Muscle layer of duodenum (tissue), 2 donors: ENCODE measurements around the gene SPHK2.
A peak's percentile ranks its signal among the peaks of the same experiment; 100 is the strongest.

Experiments
- H3K27ac ChIP-seq: one replicate; pipeline ENCODE4 v1.7.0; 2013; ENCODE audit warnings: mild to moderate bottlenecking, low read length
- H3K27me3 ChIP-seq: one replicate; pipeline ENCODE4 v1.7.0; 2013; ENCODE audit warnings: low read depth, mild to moderate bottlenecking, control low read depth, low read length
- H3K36me3 ChIP-seq, 2 donors: one replicate each; pipeline ENCODE4 v1.7.0; 2013; ENCODE audit warnings: low read length in 2 of 2, control low read depth in 1 of 2, mild to moderate bottlenecking in 1 of 2; ENCODE audit not compliant: insufficient read depth in 2 of 2, control insufficient read depth in 1 of 2
- H3K4me1 ChIP-seq, 2 donors: one replicate each; pipeline ENCODE4 v1.7.0; 2013; ENCODE audit warnings: low read length in 2 of 2, mild to moderate bottlenecking in 2 of 2, control low read depth in 1 of 2, moderate library complexity in 1 of 2; ENCODE audit not compliant: insufficient read depth in 2 of 2, control insufficient read depth in 1 of 2
- H3K4me3 ChIP-seq, 2 donors: one replicate each; pipeline ENCODE4 v1.7.0; 2013; ENCODE audit warnings: low read length in 2 of 2, low read depth in 1 of 2, mild to moderate bottlenecking in 1 of 2
- H3K9me3 ChIP-seq, 2 donors: one replicate each; pipeline ENCODE4 v1.7.0; 2013; ENCODE audit warnings: low read length in 2 of 2, control low read depth in 1 of 2, mild to moderate bottlenecking in 1 of 2; ENCODE audit not compliant: control insufficient read depth in 1 of 2
- donor health status: healthy.

SPHK2 gene

DNA sequence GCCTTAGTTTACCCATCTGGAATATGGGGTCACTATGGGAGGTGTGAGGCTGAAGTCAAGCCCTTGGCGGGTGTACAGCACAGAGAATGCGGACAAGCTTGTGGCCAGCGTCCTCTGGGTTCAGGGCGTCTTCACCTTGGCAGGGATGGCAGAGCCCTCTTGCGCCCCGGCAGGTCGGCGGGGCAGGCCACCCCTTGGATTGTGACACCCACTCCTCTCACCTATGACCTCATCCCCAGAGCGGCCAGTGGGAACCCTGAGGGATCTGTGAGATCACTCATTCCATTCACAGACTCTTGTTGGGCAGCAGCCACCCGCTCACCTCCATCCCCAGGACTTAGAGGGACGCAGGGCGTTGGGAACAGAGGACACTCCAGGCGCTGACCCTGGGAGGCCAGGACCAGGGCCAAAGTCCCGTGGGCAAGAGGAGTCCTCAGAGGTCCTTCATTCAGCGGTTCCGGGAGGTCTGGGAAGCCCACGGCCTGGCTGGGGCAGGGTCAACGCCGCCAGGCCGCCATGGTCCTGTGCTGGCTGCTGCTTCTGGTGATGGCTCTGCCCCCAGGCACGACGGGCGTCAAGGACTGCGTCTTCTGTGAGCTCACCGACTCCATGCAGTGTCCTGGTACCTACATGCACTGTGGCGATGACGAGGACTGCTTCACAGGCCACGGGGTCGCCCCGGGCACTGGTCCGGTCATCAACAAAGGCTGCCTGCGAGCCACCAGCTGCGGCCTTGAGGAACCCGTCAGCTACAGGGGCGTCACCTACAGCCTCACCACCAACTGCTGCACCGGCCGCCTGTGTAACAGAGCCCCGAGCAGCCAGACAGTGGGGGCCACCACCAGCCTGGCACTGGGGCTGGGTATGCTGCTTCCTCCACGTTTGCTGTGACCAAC, 12.6 kb upstream of the SPHK2 start, which contains the start of gene SPACA4:
Gene SPACA4 (plus strand): TSS at position 280 of the 896 bp plus-strand sequence. CDS start 237 bp downstream, at position 517.
- H3K4me1 ChIP-seq = no peaks in the 10 kb centered on the region
- H3K27ac ChIP-seq = no peak within 1 kb of the TSS
- H3K36me3 ChIP-seq = no peaks in the 10 kb centered on the region
- no peak within 1 kb of the TSS for H3K4me3 ChIP-seq
- H3K27me3 ChIP-seq = no peaks in the 10 kb centered on the region
- H3K9me3 ChIP-seq = no peaks in the 10 kb centered on the region

DNA sequence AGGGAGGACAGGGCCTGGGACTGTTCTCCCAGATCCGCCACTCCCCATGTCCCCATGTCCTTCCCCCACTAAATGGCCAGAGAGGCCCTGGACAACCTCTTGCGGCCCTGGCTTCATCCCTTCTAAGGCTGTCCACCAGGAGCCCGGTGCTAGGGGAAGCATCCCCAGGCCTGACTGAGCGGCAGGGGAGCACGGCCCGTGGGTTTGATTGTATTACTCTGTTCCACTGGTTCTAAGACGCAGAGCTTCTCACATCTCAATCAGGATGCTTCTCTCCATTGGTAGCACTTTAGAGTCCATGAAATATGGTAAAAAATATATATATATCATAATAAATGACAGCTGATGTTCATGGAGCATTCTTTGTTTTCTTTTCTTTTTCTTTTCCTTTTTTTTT, 11.9 kb upstream of the SPHK2 start:
- no peaks in the 10 kb centered on the region for H3K36me3 ChIP-seq
- H3K27me3 ChIP-seq = no peaks in the 10 kb centered on the region
- no peak overlapping the region for H3K27ac ChIP-seq
- no peaks in the 10 kb centered on the region for H3K4me1 ChIP-seq
- H3K9me3 ChIP-seq = no peaks in the 10 kb centered on the region
- H3K4me3 ChIP-seq = no peak overlapping the region

DNA sequence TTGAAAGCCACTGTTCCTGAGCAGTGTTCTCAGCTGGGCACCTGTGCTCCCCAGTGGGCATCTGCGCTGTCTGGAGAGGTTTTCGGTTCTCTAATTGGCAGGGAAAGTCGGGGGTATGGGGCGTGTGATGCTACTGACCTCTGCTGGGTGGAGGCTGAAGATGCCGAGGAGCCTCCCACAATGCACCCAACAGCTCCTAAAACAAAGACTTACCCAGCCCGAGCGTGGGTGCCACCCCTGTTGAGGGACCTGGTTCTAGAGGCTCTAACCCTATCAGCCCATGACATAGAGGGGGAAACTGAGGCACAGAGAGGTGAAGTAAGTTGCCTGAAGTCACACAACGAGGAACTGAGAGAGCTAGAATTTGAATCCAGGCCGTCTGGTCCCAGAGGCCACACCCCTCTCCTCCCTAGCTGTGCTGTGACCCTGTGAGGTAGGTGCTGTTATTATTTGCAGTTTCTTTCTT, 10.5 kb upstream of the SPHK2 start:
- H3K9me3 ChIP-seq = no peaks in the 10 kb centered on the region
- no peak overlapping the region for H3K27ac ChIP-seq
- no peaks in the 10 kb centered on the region for H3K27me3 ChIP-seq
- no peaks in the 10 kb centered on the region for H3K4me1 ChIP-seq
- no peaks in the 10 kb centered on the region for H3K36me3 ChIP-seq
- H3K4me3 ChIP-seq = no peak overlapping the region

DNA sequence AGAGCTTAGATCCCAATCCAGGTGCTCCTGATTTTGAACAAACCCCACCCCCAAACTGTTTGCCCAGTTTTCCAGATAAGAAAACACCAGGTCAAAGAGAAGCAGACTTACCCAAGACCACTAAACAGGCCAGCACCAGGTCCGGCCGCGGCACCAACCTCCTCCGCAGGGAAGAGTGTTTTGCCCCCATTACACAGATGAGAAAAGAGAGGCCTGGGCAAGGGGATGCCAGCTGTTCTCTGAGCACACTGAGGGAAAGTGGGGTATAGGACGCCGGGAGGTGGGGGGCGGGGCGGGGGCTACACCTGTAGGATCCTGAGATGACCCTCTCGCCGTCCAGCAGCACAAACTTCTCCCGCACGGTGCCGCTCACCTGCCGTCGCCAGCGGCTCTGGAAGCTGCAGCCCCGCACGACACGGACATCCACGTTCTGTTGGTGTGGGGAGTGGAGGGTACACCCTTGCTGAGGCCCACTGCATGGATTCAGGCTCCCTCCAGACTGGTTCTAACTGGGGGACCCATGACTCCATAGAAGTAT, 9.7 kb upstream of the SPHK2 start:
- Histone ChIP-seq H3K4me1 (no peaks in the 10 kb centered on the region), H3K4me3 (no peak overlapping the region), H3K27me3 (no peaks in the 10 kb centered on the region), H3K27ac (no peak overlapping the region), H3K36me3 (no peaks in the 10 kb centered on the region), H3K9me3 (no peaks in the 10 kb centered on the region)

DNA sequence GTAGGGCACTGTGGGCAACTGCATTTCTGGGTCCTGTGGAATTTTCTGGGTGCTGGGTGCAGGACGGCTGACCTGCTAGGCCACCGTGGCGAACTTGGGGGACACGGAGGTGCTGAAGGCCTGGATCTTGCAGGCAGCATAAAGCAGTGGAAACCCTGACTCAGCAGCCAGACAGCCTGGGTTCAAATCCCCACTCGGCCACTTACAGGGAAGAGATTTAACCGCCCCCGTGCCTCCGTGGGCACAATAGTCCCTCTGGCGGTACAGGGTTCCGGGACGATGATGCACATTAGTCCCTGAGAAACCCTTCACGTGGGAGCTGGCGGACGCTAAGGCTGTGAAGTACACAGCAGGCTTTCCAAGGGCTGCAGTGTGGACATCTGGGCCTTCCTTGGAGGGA, 7.4 kb upstream of the SPHK2 start:
- Histone ChIP-seq H3K4me3 (no peak overlapping the region), H3K4me1 (peaks cover 0 to 11% of the 10 kb centered on the region in 2 donors)

DNA sequence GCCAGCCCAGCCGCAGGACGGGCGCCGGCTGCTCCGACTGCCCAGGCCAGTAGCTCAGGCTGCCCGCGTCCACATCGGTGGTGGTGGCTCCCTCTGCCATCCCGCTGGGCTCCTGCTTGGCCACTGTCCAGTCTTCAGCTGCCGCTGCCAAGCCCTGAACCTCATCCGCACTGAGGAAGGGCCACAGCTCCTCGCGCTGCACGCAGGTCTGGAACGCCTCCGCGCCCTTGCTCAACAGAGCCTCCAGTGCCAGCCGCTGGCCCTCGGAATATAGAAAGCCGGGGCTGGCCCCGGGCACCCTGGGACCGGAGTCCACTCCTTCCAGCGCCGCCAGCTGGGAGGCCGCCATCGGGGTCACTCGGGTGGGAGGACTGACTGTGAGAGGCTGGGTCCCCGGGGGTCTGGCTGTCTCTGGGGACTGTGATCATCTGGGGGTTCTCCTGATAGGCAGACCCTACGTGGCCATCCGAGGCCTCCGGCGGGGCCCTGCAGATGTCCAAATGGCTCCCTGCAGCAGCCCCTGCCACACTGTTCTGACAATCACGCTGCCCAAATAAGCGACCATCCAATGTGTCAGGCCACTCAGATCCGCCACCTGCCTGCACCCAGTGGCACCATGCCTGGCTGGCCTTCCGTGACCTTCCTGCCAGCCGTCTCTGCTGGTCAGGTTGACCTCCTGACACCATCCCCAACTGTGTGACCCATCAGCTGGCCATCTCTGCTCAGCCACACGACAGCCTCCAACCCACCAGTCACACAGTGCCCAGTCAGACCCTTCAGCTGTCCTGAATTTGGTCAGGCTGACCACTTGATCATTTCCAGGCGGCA, 6.1 kb upstream of the SPHK2 start:
- Histone ChIP-seq H3K9me3 (no peaks in the 10 kb centered on the region), H3K27ac (peak overlapping the region; percentile 77), H3K36me3 (peaks cover 16 to 31% of the 10 kb centered on the region in 2 donors), H3K4me3 (peak overlapping the region in 1 of 2 donors; percentile 37), H3K4me1 (peaks cover 11 to 25% of the 10 kb centered on the region in 2 donors), H3K27me3 (no peaks in the 10 kb centered on the region)

More for the DNA sequence above, 7.4 kb upstream of the SPHK2 start:
- H3K9me3 ChIP-seq = no peaks in the 10 kb centered on the region
- H3K27me3 ChIP-seq = no peaks in the 10 kb centered on the region
- peaks cover 10 to 22% of the 10 kb centered on the region in 2 donors for H3K36me3 ChIP-seq
- no peak overlapping the region for H3K27ac ChIP-seq

DNA sequence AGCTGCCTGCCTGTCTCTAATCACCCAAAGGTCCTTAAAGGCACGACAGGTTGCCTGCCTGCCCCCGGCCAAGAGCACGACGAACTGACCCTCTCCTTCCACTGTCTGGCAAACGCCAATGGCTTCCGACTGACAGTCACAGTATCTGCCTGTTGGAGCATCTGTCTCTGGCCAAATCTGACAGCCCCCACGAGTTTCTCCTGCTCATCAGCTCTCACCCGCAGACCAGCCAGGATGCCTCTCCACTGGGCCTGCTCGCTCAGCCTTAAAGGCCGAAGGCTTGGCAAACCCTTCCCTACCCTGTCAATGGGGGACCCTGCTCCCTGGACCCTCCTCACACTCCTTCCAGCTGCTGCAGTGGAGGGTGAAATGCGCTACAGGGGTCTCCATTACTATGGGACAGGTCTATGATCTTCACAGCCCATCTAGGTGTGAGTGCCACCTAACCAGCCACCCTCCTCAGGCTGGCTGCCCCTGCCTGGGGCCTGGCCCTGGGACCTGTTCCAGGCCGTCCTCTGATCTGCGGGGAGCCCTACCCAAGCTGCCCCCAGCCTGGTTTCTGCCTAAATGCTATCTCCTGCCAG, 5.4 kb upstream of the SPHK2 start:
- peaks cover 11 to 27% of the 10 kb centered on the region in 2 donors for H3K4me1 ChIP-seq
- peaks cover 16 to 31% of the 10 kb centered on the region in 2 donors for H3K36me3 ChIP-seq
- peak overlapping the region; percentile 77 for H3K27ac ChIP-seq
- no peaks in the 10 kb centered on the region for H3K9me3 ChIP-seq
- peak overlapping the region in 1 of 2 donors; percentile 37 for H3K4me3 ChIP-seq
- no peaks in the 10 kb centered on the region for H3K27me3 ChIP-seq

DNA sequence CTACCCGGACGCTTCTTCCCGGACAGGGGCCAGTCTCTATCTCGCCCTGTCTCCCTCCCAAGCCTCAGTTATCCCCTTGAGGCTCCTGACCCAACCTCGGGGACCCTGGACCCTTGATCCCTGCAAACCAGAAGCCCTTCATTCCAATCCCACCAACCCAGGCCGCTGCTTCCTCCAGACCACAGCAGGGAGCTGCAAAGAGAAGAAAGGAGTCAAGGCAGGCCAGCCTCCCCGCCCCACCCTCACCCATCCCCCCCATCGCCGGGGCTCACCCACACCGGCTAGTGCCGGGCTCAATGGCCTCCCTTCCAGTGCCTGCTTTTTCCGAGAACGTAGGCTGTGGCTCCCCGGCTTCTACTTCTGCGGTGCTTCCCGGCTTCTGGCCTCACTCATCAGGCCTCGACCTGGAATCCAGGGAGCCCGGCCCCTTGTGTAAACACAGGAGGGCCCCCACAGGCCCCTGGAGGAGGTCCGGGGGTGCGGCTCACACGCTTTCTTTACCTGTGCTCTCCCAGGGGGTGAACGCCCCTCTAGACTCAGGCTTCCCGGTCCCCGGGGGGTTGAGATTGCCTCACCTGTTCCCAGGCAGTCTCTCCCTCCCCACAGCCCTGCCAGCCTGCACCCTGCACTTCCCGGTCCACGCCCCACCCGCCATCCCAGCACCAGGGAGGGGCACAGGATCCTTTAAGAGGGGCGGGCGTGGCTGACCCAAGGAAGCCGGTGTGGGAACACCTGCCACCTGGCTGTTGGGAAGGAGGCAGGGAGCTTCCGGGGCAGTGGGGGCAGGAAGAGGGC, 4.7 kb upstream of the SPHK2 start, which contains the start of gene FAM83E:
Gene FAM83E (minus strand): TSS at position 641 of the 795 bp plus-strand sequence. CDS start 1,704 bp downstream, outside the sequence.
- H3K27ac ChIP-seq = peak within 1 kb of the TSS; percentile 77
- peaks cover 16 to 31% of the 10 kb centered on the region in 2 donors for H3K36me3 ChIP-seq
- no peaks in the 10 kb centered on the region for H3K27me3 ChIP-seq
- H3K9me3 ChIP-seq = no peaks in the 10 kb centered on the region
- peak within 1 kb of the TSS in 1 of 2 donors; percentile 37 for H3K4me3 ChIP-seq
- peaks cover 11 to 28% of the 10 kb centered on the region in 2 donors for H3K4me1 ChIP-seq

DNA sequence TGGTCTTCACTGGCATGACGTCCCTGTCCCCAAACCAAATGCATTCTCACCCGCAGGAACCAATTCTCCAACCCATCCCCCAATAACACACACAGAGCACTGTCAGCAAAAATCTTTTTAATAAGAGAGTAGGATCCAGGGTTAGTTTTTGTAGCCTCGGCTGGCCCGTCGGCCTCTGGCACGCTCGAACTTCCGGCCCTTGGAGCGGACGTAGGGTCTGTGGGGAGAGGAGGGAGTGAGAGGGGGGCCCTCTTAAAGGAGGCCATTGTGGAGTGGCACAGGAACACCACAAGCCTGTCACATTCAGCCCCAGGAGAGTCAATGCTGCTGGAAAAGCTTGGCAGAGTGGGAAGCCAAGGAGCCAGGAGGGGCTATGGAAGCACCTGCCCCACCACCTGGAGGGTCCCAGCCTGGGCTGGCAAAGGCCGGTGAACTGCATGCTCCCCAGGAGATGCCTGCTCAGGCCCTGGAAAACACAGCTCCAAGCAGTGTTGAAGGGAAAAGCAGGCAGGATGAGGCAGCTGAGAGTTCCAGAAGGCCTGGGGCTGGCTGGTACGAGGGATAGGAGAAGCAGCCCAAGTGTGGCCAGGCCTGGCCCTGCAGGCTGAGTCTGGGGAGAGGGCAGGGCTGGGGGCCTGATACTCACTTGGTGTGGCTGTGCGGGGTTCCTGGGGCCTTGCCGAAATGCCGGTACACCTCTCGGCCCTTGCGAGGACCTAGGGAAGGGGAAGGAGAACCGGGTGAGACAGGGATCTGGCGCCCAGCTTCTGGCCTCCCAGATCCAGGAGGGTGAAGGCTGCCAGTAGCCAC, 3.9 kb upstream of the SPHK2 start:
- H3K4me3 ChIP-seq = no peak overlapping the region
- no peak overlapping the region for H3K27ac ChIP-seq
- peaks cover 11 to 36% of the 10 kb centered on the region in 2 donors for H3K4me1 ChIP-seq

More for the DNA sequence above, 3.9 kb upstream of the SPHK2 start:
- H3K9me3 ChIP-seq = no peaks in the 10 kb centered on the region
- H3K27me3 ChIP-seq = no peaks in the 10 kb centered on the region
- peaks cover 16 to 31% of the 10 kb centered on the region in 2 donors for H3K36me3 ChIP-seq
